ENCODE measurements around the gene LEMD3.
A peak's percentile ranks its signal among the peaks of the same experiment; 100 is the strongest.

The LEMD3 gene

GRCh38 chr12:65170209-65170881, 962 bp downstream of the LEMD3 start:
- peak; percentile 62 for DNase-seq

- DNase-seq: no peak
Measured at GRCh38 chr12:65171073-65171472, 1.7 kb downstream of the LEMD3 start.

GRCh38 chr12:65171870-65172269, 2.5 kb downstream of the LEMD3 start:
- no peak for DNase-seq

- no peak for DNase-seq
Measured at GRCh38 chr12:65175385-65175784, 6.0 kb downstream of the LEMD3 start.

- DNase-seq: no peak
Measured at GRCh38 chr12:65182012-65182739, 12.8 kb downstream of the LEMD3 start.

- DNase-seq: no peak
Measured at GRCh38 chr12:65184176-65184857, 14.9 kb downstream of the LEMD3 start.

GRCh38 chr12:65184858-65185229, 15.5 kb downstream of the LEMD3 start:
- DNase-seq: no peak

- no peak for DNase-seq
Measured at GRCh38 chr12:65187665-65188064, 18.3 kb downstream of the LEMD3 start.

GRCh38 chr12:65188179-65188701, 18.9 kb downstream of the LEMD3 start:
- no peak for DNase-seq

- DNase-seq: no peak
Measured at GRCh38 chr12:65189028-65189718, 19.8 kb downstream of the LEMD3 start.

GRCh38 chr12:65192963-65193516, 23.7 kb downstream of the LEMD3 start:
- no peak for DNase-seq

GRCh38 chr12:65194949-65195348, 25.6 kb downstream of the LEMD3 start:
- no peak for DNase-seq

GRCh38 chr12:65195387-65196055, 26.1 kb downstream of the LEMD3 start:
- no peak for DNase-seq

- DNase-seq: no peak
Measured at GRCh38 chr12:65196762-65197567, 27.6 kb downstream of the LEMD3 start.

GRCh38 chr12:65199604-65200003, 30.2 kb downstream of the LEMD3 start:
- DNase-seq: no peak

GRCh38 chr12:65200007-65200665, 30.8 kb downstream of the LEMD3 start:
- no peak for DNase-seq

GRCh38 chr12:65203376-65203775, 34.0 kb downstream of the LEMD3 start:
- no peak for DNase-seq

GRCh38 chr12:65204886-65205525, 35.6 kb downstream of the LEMD3 start:
- no peak for DNase-seq

- DNase-seq: no peak
Measured at GRCh38 chr12:65205886-65206285, 36.5 kb downstream of the LEMD3 start.

GRCh38 chr12:65208125-65208524, 38.7 kb downstream of the LEMD3 start:
- DNase-seq: no peak
